HK-2 (cell line): ENCODE data around the gene RRP8.

Experiments used
- DNase-seq: peaks from one replicate; pipeline ENCODE4 v3.0.0-alpha.2; 2018; ENCODE audit not compliant: unreplicated experiment

RRP8 gene

DNA sequence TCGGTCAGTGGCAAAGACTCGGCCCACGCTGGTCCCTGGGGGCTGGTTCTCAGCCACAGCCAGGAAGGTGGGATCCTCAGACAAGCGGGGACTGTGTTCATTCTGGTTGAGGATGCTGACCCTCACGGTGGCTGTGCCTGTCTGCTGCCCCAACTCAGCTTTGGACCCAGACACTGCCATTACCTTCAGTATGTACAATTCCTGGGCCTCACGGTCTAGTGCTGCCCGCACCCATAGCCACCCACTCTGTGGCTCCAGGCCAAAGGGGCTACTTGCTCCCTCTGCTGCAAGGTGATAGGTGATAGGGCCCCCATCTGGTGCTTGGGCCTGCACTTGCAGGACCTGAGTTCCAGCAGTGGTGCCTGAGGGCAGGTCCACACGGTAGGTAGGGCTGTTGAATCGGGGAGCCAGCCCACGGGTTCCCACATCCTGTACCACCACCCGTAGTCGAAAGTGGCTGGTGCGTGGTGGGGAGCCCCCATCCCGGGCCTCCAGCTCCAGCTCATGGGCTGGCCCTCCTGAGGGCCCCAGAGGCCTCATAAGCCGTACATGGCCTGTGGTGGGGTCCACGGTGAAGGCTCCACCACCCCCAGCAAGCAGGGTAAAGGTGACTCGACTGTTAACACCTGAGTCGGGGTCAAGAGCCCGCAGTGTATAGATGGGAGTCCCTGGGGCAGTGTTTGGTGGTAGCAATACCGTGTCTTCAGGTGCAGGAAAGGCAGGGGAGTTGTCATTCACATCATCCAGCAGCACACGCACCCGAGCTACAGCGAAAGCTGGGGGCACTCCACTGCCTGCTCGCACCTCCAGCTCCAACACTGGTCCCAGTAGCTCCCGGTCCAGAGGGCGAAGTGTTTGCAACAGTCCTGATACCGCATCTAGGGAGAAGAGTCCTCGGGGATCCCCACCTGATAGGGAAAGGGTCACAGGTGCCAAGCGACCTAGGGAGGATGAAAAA is 29.0 kb upstream of the RRP8 start:
- DNase-seq, result no peak

GRCh38 chr11:6631361-6631890 is 28.0 kb upstream of the RRP8 start:
- no peak for DNase-seq

GRCh38 chr11:6630632-6631291 is 27.3 kb upstream of the RRP8 start:
- DNase-seq, result no peak

DNA sequence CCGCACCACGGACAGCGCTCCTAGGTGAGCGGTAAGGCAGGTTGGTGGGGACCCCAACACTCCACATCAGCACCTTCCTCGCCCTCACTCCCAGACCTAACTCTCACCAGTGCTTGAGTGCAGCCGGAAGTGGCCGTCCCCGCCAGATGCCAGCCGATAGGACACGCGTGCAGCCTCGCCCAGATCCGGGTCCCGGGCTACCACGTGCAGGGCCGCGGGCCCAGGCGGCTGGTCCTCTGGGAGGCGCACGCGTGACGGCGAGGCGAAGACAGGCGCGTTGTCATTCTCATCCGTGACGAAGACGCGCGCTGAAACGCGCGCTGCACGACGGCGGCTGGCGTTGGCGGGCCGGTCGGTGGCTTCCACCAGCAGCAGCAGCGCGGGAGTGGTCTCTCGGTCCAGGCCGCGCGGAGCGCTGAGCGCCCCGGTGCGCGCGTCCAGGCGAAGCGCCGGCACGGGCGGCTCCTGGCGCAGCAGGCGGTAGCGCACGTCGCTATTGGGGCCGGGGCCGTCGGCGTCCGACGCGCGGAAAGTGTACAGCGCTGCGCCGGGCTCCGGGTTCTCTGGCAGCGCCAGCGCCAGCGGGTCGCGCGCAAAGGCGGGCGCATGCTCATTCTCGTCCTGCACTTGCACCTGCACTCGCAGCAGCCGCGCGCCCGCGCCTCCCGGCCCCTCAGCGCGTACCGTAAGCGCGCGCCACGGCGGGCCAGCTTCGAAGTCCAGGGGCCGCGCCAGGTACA is 26.6 kb upstream of the RRP8 start:
- no peak for DNase-seq

- no peak for DNase-seq
These were observed 26.1 kb upstream of the RRP8 start for GRCh38 chr11:6629573-6629891.

DNA sequence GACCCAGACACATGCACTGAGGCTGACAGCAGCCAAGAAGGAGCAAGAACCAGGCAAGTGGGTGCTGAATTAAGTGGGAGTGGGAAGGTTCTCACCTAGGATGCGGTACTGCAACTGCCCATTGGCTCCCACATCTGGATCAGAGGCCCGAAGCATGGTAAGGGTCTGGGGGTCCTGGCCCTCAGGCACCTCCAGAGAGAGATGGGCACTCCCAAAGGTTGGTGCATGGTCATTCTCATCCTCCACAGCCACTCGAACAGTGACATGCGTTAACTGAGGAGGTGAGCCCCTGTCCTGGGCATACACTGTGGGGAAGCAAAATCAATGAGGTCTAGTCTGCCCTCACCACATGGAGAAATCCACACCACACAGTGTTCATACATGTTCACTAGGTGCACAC is 25.1 kb upstream of the RRP8 start:
- no peak for DNase-seq

- no peak for DNase-seq
These were observed 24.4 kb upstream of the RRP8 start for GRCh38 chr11:6627762-6628241.

GRCh38 chr11:6626971-6627761 is 23.8 kb upstream of the RRP8 start:
- DNase-seq, result no peak

- no peak for DNase-seq
These were observed 22.5 kb upstream of the RRP8 start for GRCh38 chr11:6625832-6626420.

- DNase-seq, result no peak
These were observed 21.9 kb upstream of the RRP8 start for GRCh38 chr11:6625156-6625831.

GRCh38 chr11:6623391-6624363 is 20.3 kb upstream of the RRP8 start:
- DNase-seq, result no peak

- no peak for DNase-seq
These were observed 19.1 kb upstream of the RRP8 start for GRCh38 chr11:6622261-6623171.

GRCh38 chr11:6621711-6622211 is 18.3 kb upstream of the RRP8 start:
- DNase-seq, result no peak

DNA sequence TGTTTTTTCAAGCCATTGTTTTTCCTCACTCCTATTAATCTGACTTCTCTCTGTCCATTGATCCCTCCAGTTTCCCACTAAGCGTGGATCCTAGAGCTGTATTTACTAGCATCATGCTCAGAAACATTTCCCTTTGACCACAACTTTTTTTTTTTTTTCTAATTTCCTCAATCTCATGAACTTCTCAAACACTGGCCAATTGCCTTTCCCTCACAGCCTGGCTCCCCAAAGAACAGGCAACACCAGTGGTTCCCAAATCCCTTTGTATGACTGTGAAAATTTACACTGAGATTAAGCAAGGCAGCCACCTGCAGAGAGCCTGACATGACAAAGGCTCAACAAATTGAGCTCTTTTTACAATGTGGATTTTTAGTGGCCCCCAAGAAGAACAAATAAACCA is 17.2 kb upstream of the RRP8 start:
- no peak for DNase-seq

DNA sequence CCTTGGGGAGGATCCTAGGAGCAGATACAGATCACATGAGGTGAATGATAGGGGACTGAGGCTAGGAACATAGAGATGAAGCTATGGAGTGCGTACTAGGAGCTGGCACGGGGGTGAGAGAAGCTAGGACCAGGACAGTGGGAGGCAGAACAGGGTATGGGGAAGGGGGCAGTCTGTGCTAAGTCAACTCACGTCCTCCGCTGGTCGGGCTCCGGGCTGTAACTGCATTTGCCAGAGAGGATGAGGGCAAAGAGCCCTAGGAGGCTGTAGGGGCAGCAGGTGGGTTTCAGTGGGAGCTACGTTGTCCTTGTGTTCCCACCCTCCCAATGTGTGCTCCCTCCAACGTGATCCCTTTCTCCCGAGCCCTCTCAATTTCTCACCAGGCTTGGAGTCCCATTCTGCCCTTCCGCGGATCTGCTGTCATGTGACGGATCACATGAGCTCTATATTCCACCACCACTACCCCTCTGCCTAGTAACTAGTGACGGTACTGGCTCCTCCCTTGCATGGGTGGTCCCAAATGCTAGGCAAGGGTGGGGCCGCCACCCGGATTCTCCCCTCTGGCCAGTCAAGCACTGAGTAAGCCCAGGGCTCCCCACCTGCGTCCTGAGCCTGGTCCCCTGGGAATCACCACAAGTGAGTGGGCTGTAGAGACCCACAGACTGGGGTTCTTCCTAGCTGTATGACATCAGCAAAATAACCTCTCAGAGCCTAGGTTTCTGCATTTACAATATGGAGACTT is 15.8 kb upstream of the RRP8 start, which contains the start of gene TPP1:
Gene TPP1, minus strand, starts transcription at position 419 of the 742 bp plus-strand sequence. Its CDS starts 22 bp downstream, at position 397.
- peak; percentile 76 for DNase-seq

DNA sequence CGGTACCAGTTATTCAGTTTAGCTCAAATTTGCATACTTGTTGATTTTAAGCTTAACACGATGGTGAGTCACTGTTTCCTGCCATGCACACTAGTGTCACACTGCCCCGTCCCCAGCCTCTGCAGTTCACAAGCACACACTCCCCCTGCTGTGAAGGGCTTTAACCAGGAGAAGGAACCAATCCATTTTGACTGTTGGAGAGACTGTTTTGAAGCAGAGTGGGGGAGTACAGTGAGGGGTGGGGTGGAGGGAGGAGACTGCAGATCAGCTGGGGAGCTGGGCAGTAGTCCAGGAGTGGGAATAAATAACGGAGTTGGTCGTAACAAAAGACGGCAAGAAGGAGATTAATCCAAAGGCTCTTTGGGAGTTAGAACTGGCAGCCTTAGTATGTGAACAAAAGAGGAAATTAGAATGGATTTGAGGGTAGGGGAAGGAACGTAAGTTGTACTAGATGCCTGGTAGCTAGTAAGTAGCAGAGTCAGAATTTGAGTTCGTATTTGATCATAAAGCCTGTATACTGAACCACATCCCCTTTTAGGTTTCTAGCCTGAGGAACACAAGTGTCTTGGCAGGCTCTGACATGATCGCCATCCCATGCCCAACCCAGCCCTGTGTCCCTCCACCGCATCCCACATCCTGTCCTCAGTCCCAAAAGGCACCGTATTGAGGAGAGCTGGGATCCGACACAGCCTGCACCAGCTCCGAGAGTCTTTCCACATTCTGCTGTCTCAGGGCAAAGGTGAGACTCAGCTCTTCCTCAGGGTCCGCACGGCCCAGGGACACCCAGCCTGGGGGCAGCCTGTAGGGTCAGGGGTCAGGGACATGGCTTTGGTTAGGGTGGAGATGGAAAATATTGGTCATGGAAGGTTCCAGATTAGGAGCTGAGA is 14.9 kb upstream of the RRP8 start:
- no peak for DNase-seq
